A673 (cell line): ENCODE results near the gene WIPF1. TPM values are rescaled to one million over a fixed set of nuclear protein-coding genes. Genes with fewer than 3 reads are reported as not detected.

Experiments used
- BruUV-seq: library from RNA; stranded (reverse); fragments of 400-500 nt; replicated peaks from 2 replicates; lab custom pipeline; 2021; lab: Mats Ljungman, UMichigan
- CTCF ChIA-PET: fragments of 300-600 bp; sonication (Branson Sonifier 250); formaldehyde crosslinking; loops from one replicate; lab custom pipeline; 2022; ENCODE audit warnings: antibody characterized with exemption; lab: Charles Lee
- POLR2A ChIA-PET: fragments of 300-600 bp; sonication (Branson Sonifier 250); formaldehyde crosslinking; loops from one replicate; lab custom pipeline; 2022; ENCODE audit warnings: antibody characterized with exemption; ENCODE audit not compliant: low non-redundant PET; lab: Charles Lee
- DNase-seq: peaks from one replicate; pipeline ENCODE4 v3.0.0-alpha.2; 2015; ENCODE audit warnings: low spot score
- H3K27ac ChIP-seq: fragments of 200-600 bp; sonication (generic); 2 replicates; pipeline ENCODE4 v1.5.1; 2016; ENCODE audit warnings: mixed run types, low read depth, mild to moderate bottlenecking, mixed read lengths, antibody characterized with exemption, low read length; ENCODE audit not compliant: poor library complexity, severe bottlenecking
- H3K27me3 ChIP-seq: fragments of 200-600 bp; sonication (generic); replicated peaks from 2 replicates; pipeline ENCODE4 v1.6.1; 2017; ENCODE audit warnings: mixed run types, low read depth, mild to moderate bottlenecking, mixed read lengths, antibody characterized with exemption, low read length; ENCODE audit not compliant: insufficient read depth, poor library complexity
- H3K36me3 ChIP-seq: fragments of 200-600 bp; sonication (generic); 2 replicates; pipeline ENCODE4 v1.6.1; 2016; ENCODE audit warnings: mixed run types, mild to moderate bottlenecking, mixed read lengths, antibody characterized with exemption, low read length; ENCODE audit not compliant: insufficient read depth, poor library complexity, severe bottlenecking
- H3K4me1 ChIP-seq: fragments of 200-600 bp; sonication (generic); 2 replicates; pipeline ENCODE4 v1.6.1; 2017; ENCODE audit warnings: mixed run types, mild to moderate bottlenecking, mixed read lengths, antibody characterized with exemption, low read length; ENCODE audit not compliant: insufficient read depth, poor library complexity, severe bottlenecking
- H3K4me3 ChIP-seq: fragments of 200-600 bp; sonication (generic); 2 replicates; pipeline ENCODE4 v1.5.1; 2016; ENCODE audit warnings: low read depth, mixed run types, mild to moderate bottlenecking, mixed read lengths, low read length; ENCODE audit not compliant: poor library complexity, severe bottlenecking
- H3K9me3 ChIP-seq: fragments of 200-600 bp; sonication (generic); 2 replicates; pipeline ENCODE4 v1.6.1; 2016; ENCODE audit warnings: mixed run types, low read depth, mild to moderate bottlenecking, mixed read lengths, antibody characterized with exemption, low read length; ENCODE audit not compliant: poor library complexity, severe bottlenecking
- EZH2 ChIP-seq: fragments of 200-600 bp; sonication (generic); IDR thresholded peaks from 2 replicates; pipeline ENCODE4 v1.6.1; 2017; ENCODE audit warnings: borderline replicate concordance, low read depth, mild to moderate bottlenecking, mixed read lengths, antibody characterized with exemption, low read length; ENCODE audit not compliant: poor library complexity, severe bottlenecking
- intact Hi-C: fragments of 100-400 bp; cut with micrococcal nuclease; formaldehyde crosslinking; loops from one replicate; pipeline ENCODE4 v1.10.0; 2022; ENCODE audit not compliant: unreplicated experiment
- total RNA-seq: library from RNA; stranded (reverse); gene quantifications from 2 replicates; pipeline ENCODE4 v1.2.3, GENCODE V29; 2021
- TF ChIP-seq, protein P1 (sequence below): fragments of 300-800, 200-600 bp; sonication (generic); conservative IDR thresholded peaks from 2 replicates; pipeline ENCODE4 v1.5.1; 2017; ENCODE audit warnings: low read depth, mild to moderate bottlenecking, antibody characterized with exemption, low read length, moderate library complexity, mixed read lengths

Gene WIPF1
- total RNA-seq, 1 experiment from 2014 or later, result 1.1 TPM

DNA sequence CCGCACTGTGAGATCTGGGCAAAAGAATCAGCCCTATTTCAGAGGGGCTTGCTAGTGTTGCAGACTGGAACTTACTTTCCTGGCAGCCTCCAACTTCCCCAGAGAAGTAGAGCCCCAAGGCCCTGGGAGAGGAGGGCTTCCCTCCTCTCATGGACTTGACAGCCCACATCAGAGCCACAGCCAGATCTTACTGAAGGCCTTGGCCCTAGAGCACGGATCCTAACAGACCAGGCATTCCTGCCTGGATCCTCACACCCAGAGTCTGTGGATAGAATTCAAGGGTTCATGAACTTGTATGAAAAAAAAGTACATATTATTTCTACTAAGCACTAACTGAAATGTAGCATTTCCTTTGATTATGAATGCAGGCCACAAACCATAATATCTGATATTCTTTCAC lies 8.3 kb downstream of the WIPF1 start:
- Histone ChIP-seq H3K27ac (no peak overlapping the region), H3K4me1 (peaks cover 22% of the 10 kb centered on the region), H3K27me3 (no peaks in the 10 kb centered on the region), H3K36me3 (no peaks in the 10 kb centered on the region), H3K4me3 (no peak overlapping the region), H3K9me3 (no peaks in the 10 kb centered on the region)
- intact Hi-C loops, result no loop called here
- DNase-seq, result no peak
- CTCF ChIA-PET, result no interaction called here
- BruUV-seq, result no TSS peak
- no peak for TF ChIP-seq EZH2
- TF ChIP-seq, protein P1, sequence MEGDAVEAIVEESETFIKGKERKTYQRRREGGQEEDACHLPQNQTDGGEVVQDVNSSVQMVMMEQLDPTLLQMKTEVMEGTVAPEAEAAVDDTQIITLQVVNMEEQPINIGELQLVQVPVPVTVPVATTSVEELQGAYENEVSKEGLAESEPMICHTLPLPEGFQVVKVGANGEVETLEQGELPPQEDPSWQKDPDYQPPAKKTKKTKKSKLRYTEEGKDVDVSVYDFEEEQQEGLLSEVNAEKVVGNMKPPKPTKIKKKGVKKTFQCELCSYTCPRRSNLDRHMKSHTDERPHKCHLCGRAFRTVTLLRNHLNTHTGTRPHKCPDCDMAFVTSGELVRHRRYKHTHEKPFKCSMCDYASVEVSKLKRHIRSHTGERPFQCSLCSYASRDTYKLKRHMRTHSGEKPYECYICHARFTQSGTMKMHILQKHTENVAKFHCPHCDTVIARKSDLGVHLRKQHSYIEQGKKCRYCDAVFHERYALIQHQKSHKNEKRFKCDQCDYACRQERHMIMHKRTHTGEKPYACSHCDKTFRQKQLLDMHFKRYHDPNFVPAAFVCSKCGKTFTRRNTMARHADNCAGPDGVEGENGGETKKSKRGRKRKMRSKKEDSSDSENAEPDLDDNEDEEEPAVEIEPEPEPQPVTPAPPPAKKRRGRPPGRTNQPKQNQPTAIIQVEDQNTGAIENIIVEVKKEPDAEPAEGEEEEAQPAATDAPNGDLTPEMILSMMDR, result no peak
- POLR2A ChIA-PET, result no interaction called here

DNA sequence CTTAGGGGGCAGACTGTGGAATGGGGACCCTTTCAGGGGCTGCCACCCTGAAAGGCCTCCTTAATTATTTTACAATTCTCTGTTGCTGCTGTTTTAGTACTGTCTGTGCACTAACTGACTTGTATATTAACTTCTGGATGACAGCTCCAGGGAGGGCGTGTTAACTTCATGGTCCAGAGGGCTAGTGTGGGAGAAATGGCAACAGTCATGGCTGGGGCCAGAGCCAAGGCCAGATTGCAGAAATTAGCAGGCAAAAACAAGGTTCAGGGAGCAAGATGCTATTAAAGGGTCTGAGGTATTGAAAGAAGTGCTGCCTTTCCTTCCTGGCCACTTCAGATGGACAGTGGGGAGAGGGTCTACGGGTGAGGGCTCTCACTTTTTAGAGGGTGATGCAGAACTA lies 9.1 kb downstream of the WIPF1 start:
- H3K27ac ChIP-seq, result no peak overlapping the region
- TF ChIP-seq, protein P1, result no peak
- TF ChIP-seq EZH2, result no peak
- intact Hi-C loops, result no loop called here
- no peaks in the 10 kb centered on the region for H3K9me3 ChIP-seq
- H3K27me3 ChIP-seq, result no peaks in the 10 kb centered on the region
- no peak for DNase-seq
- no TSS peak for BruUV-seq
- H3K4me1 ChIP-seq, result peaks cover 16% of the 10 kb centered on the region
- H3K36me3 ChIP-seq, result no peaks in the 10 kb centered on the region
- ChIA-PET CTCF (no interaction called here), POLR2A (no interaction called here)
- no peak overlapping the region for H3K4me3 ChIP-seq

DNA sequence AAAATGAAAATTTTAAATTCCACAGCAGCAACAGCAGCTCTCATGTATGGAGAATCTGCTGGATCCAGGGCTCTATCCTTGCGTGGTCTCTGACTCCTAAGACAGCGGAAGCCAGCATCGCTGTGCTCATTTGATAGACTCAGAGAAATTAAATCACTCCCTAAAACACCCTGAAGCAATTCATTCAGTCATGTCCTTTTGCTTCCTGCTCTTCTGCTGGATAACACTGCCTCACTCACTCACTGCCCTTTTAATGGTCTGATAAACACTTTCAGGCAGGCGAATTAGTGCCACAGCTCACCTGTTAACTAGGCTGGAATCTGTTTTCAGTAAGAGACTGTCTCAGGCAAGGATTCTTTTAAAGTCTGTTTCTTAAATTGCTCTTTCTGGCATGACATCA lies 10.0 kb downstream of the WIPF1 start:
- POLR2A ChIA-PET, result no interaction called here
- peaks cover 8% of the 10 kb centered on the region for H3K4me1 ChIP-seq
- no peaks in the 10 kb centered on the region for H3K36me3 ChIP-seq
- no peak overlapping the region for H3K27ac ChIP-seq
- TF ChIP-seq EZH2, result no peak
- TF ChIP-seq, protein P1, result no peak
- no peaks in the 10 kb centered on the region for H3K9me3 ChIP-seq
- no peaks in the 10 kb centered on the region for H3K27me3 ChIP-seq
- BruUV-seq, result no TSS peak
- intact Hi-C loops, result no loop called here
- CTCF ChIA-PET, result no interaction called here
- DNase-seq, result no peak
- no peak overlapping the region for H3K4me3 ChIP-seq
